Measurements from ENCODE around the gene PRR12.

- no peak for TF ChIP-seq POLR2A (IDR thresholded peaks at IDR 0.05)
- no peak for TF ChIP-seq CTCF (IDR thresholded peaks at IDR 0.05)
- TF ChIP-seq EP300 (IDR thresholded peaks at IDR 0.05): no peak
Observed at GRCh38 chr19:49646586-49646985, 55.6 kb downstream of the PRR12 start.
